Prostate gland (tissue), 2 donors: ENCODE results near the gene CADPS. TPM values are rescaled to one million over a fixed set of nuclear protein-coding genes. Genes with fewer than 3 reads are reported as not detected.

ENCODE experiments used
- DNase-seq: peaks from one replicate; pipeline ENCODE4 v3.0.0-alpha.2; 2019; ENCODE audit warnings: low spot score
- H3K27ac ChIP-seq, 2 donors: fragments of 200-600 bp; sonication (generic); 2 replicates each; pipeline ENCODE4 v1.5.1; 2017 to 2019
- H3K27me3 ChIP-seq: fragments of 200-600 bp; sonication (generic); replicated peaks from 2 replicates; pipeline ENCODE4 v1.5.1; 2019; ENCODE audit not compliant: insufficient read depth
- H3K36me3 ChIP-seq, 2 donors: fragments of 200-600 bp; sonication (generic); 1 replicate in 1 of 2; 2 replicates in 1 of 2; pipeline versions ENCODE4 v1.5.1 to v1.8.1; 2017 to 2019
- H3K4me1 ChIP-seq: fragments of 200-600 bp; sonication (generic); replicated peaks from 2 replicates; pipeline ENCODE4 v1.5.1; 2019
- H3K4me3 ChIP-seq, 2 donors: fragments of 200-600 bp; sonication (generic); 2 replicates each; pipeline ENCODE4 v1.5.1; 2017 to 2019
- H3K9me3 ChIP-seq: fragments of 200-600 bp; sonication (generic); 2 replicates; pipeline ENCODE4 v1.5.1; 2017
- POLR2A ChIP-seq: fragments of 450-650 bp; IDR thresholded peaks from one replicate; pipeline ENCODE4 v1.6.1; 2016; ENCODE audit warnings: antibody characterized with exemption, mild to moderate bottlenecking
- POLR2AphosphoS5 ChIP-seq: sonication (generic); formaldehyde crosslinking; IDR thresholded peaks from one replicate; pipeline ENCODE4 v1.6.1; 2017; ENCODE audit warnings: antibody characterized with exemption
- WGBS: methylation state at CpG from one replicate; pipeline ENCODE4 v1.1.5; 2018; 5-methylcytosine and 5-hydroxymethylcytosine counted together
- intact Hi-C: fragments of 100-400 bp; cut with DNase I; formaldehyde crosslinking; loops from one replicate; pipeline ENCODE4 v1.14.2; 2022
- total RNA-seq, 2 donors: library from RNA; depleted of rRNA; stranded (reverse); fragments of >200 nt; gene quantifications; one replicate each; pipeline ENCODE4 v1.1.0, GENCODE V29; 2016
- TF ChIP-seq, protein P1 (sequence below), 4 experiments: fragments of 200-600 bp in 2 of 4; fragments of 450-650 bp in 2 of 4; sonication (generic) in 2 of 4; IDR thresholded peaks; 1 replicate in 3 of 4; 2 replicates in 1 of 4; pipeline ENCODE4 v1.5.1; 2016 to 2019; ENCODE audit warnings: antibody characterized with exemption in 4 of 4, mild to moderate bottlenecking in 2 of 4, moderate library complexity in 2 of 4

The CADPS gene
- total RNA-seq, 2 donors from 2014 or later = 4.0 to 7.7 TPM

DNA sequence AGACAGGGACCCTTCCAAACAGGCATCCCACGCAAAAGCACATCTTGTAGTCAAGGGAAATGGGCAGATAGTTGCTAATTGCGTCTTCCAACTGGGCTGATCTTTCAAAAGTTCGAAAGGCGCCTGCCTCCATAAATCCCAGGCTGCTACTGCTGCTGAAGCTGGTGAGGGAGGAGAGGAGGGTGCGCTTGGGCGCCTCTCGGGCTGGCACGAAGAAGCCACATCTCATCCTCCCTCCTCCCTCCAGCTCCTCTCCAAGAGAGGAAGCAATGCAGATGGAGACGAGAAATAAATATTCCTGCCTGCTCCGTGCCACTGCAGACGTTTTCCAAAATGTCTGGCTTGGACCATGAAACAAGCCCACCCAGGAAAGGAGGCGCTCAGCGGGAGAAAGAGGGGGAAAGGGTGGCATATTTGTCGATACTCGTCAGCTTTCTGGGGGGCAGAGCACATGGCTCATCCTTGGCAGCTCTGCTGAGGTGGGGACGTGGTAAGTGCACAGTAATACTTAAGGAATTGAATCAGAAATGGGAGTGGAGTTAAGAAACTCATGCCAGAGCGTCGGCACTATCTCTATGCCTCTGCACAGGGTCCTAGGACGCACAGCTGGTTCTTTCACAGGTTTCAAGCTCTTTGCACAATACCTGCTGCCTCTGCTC, 413.0 kb downstream of the CADPS start:
- no peak overlapping the region for H3K27ac ChIP-seq
- 78% methylated on average over 19 of the region's 19 CpGs for whole genome bisulfite sequencing
- H3K36me3 ChIP-seq = no peaks in the 10 kb centered on the region
- H3K27me3 ChIP-seq = no peaks in the 10 kb centered on the region
- H3K4me3 ChIP-seq = no peak overlapping the region
- TF ChIP-seq POLR2AphosphoS5 = no peak
- TF ChIP-seq POLR2A = no peak
- TF ChIP-seq, protein P1, sequence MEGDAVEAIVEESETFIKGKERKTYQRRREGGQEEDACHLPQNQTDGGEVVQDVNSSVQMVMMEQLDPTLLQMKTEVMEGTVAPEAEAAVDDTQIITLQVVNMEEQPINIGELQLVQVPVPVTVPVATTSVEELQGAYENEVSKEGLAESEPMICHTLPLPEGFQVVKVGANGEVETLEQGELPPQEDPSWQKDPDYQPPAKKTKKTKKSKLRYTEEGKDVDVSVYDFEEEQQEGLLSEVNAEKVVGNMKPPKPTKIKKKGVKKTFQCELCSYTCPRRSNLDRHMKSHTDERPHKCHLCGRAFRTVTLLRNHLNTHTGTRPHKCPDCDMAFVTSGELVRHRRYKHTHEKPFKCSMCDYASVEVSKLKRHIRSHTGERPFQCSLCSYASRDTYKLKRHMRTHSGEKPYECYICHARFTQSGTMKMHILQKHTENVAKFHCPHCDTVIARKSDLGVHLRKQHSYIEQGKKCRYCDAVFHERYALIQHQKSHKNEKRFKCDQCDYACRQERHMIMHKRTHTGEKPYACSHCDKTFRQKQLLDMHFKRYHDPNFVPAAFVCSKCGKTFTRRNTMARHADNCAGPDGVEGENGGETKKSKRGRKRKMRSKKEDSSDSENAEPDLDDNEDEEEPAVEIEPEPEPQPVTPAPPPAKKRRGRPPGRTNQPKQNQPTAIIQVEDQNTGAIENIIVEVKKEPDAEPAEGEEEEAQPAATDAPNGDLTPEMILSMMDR (IDR thresholded peaks at IDR 0.05) = no peak
- intact Hi-C loops = no loop called here
- H3K4me1 ChIP-seq = no peaks in the 10 kb centered on the region
- DNase-seq = no peak
- no peaks in the 10 kb centered on the region for H3K9me3 ChIP-seq

DNA sequence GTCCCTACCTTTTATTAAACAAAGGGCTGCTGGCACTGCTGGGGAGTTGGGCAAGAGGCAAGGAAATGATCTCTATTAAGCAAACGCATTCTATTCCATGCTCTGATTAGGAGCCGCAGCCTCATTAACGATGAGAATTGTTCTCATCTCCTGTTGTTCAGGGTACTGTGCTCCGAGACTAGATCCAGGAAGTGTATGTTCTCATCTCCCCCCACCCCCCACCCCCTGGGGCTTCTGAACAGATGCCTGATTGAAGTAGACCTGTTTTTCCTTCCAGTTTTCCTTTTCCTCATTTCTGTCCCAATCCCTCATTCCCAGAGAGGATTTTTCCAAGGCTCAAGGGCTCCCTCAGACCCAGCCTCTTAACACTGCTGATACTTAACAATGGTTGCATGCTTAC, 420.3 kb downstream of the CADPS start:
- Histone ChIP-seq H3K36me3 (no peaks in the 10 kb centered on the region), H3K4me3 (no peak overlapping the region), H3K4me1 (no peaks in the 10 kb centered on the region), H3K27me3 (no peaks in the 10 kb centered on the region), H3K9me3 (no peaks in the 10 kb centered on the region), H3K27ac (no peak overlapping the region)
- intact Hi-C loops = no loop called here
- TF ChIP-seq POLR2AphosphoS5 (no peak), POLR2A (no peak)
- TF ChIP-seq, protein P1 (IDR thresholded peaks at IDR 0.05) = no peak
- WGBS = 54% methylated on average over 4 of the region's 4 CpGs
- no peak for DNase-seq

DNA sequence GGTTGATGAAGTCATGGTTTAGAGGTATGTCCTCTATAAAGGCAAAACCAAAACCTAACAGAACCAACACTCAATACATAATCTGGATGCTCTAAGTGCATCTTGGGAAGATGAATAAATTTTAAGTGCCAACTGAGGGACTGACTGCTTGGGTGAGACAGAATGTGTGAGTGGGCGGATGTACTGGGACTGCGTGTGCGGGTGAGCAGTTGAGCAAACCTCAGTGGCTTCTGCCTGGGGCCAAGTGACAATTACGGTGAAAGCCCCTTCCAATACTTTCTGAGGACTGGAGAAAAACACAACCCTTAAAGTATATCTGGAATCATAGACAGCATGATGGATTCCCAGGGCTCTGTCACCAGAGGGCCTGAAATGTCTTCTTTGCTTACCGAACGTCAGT, 421.8 kb downstream of the CADPS start:
- intact Hi-C loops = no loop called here
- Histone ChIP-seq H3K4me3 (no peak overlapping the region), H3K9me3 (no peaks in the 10 kb centered on the region), H3K27me3 (no peaks in the 10 kb centered on the region), H3K36me3 (no peaks in the 10 kb centered on the region), H3K27ac (no peak overlapping the region), H3K4me1 (no peaks in the 10 kb centered on the region)
- DNase-seq = no peak
- no peak for TF ChIP-seq POLR2AphosphoS5
- TF ChIP-seq, protein P1 (IDR thresholded peaks at IDR 0.05) = no peak
- TF ChIP-seq POLR2A = no peak
- 84% methylated on average over 6 of the region's 6 CpGs for WGBS

DNA sequence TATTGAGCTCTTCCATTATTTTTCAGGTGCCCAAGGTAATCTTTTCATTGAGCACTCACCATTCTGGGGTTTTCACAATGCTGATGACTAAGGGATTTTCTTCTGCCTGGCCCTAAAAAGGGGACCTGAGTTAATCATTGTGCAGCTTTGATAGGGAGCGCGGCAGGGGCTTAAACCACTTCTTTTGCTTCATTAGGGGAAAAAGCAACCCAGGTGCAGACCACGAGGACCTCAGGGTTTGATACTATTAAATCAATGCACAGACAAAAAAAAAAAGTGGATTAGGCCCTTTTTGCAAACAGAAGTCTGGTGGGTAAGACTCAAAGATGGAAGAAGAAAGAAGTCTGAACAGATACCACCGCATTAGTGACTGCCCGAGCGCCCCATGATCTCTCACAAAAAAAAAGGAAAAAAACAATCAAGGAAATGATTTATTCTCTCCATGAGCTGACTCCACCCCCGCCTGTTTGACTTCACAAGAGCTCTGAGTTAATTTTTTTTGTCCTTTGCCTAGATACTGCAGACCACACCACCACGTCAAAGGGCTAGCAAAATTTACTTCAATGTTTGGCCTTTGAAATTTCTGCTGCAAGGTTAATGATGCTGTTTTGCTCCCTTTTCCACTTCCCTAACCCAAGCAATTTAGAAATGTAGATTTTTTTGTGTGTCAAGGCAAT, 423.9 kb downstream of the CADPS start:
- H3K27ac ChIP-seq = no peak overlapping the region
- H3K9me3 ChIP-seq = no peaks in the 10 kb centered on the region
- no peak for DNase-seq
- no peaks in the 10 kb centered on the region for H3K27me3 ChIP-seq
- intact Hi-C loops = no loop called here
- H3K4me3 ChIP-seq = no peak overlapping the region
- H3K4me1 ChIP-seq = no peaks in the 10 kb centered on the region
- H3K36me3 ChIP-seq = no peaks in the 10 kb centered on the region
- 61% methylated on average over 8 of the region's 8 CpGs for WGBS
- TF ChIP-seq, protein P1 (IDR thresholded peaks at IDR 0.05) = no peak
- TF ChIP-seq POLR2A (no peak), POLR2AphosphoS5 (no peak)
